HepG2 (cell line): ENCODE measurements around the gene ACTA2. TPM values are rescaled to one million over a fixed set of nuclear protein-coding genes. Genes with fewer than 3 reads are reported as not detected.

Source experiments
- ATAC-seq: fragments of 200-7000 bp; cut with Tn5 transposase; 3 replicates; pipeline ENCODE4 v1.9.1; 2020; ENCODE audit warnings: mild to moderate bottlenecking, moderate library complexity
- BruUV-seq: library from RNA; stranded (reverse); fragments of 400-500 nt; replicated peaks from 2 replicates; lab custom pipeline; 2021; lab: Mats Ljungman, UMichigan
- CTCF ChIA-PET: fragments of 300-600 bp; formaldehyde crosslinking; extraction: SDS; loops from one replicate; lab custom pipeline; 2021; ENCODE audit warnings: low total read pairs, inconsistent platforms, low intra/inter-chr PET ratio; lab: Yijun Ruan, JAX
- POLR2A ChIA-PET: fragments of 350-600 bp; sonication (Branson Sonifier 250); formaldehyde crosslinking; loops from one replicate; lab custom pipeline; 2020; ENCODE audit warnings: antibody characterized with exemption, inconsistent platforms; lab: Yijun Ruan, JAX
- DNase-seq: peaks from one replicate; pipeline ENCODE4 v3.0.0-alpha.2; 2015; ENCODE audit warnings: low spot score
- FAIRE-seq: peaks from 3 replicates; lab custom pipeline; 2011; peaks lifted over from hg19 to GRCh38; lab: Jason Lieb, UNC
- H2AFZ ChIP-seq: one replicate; pipeline ENCODE4 v1.6.1; 2011; ENCODE audit warnings: low read length, inconsistent platforms
- H3K27ac ChIP-seq: fragments of 300-600 bp; 3 replicates; pipeline ENCODE4 v1.8.0; 2011; ENCODE audit warnings: mixed run types, mild to moderate bottlenecking, mixed read lengths, low read length, inconsistent platforms; ENCODE audit not compliant: insufficient read depth; ENCODE audit errors: extremely low read length
- H3K27me3 ChIP-seq, 2 experiments: fragments of 200-600 bp in 1 of 2; 2 replicates in 1 of 2; 3 replicates in 1 of 2; pipeline versions ENCODE4 v1.6.0 to v1.8.0; 2011; ENCODE audit warnings: low read length in 2 of 2, mild to moderate bottlenecking in 2 of 2, moderate library complexity in 2 of 2, inconsistent platforms in 1 of 2; ENCODE audit not compliant: insufficient read depth in 2 of 2, control insufficient read depth in 1 of 2
- H3K36me3 ChIP-seq, 2 experiments: fragments of 200-600 bp in 1 of 2; replicated peaks in 1 of 2; 2 replicates in 1 of 2; 3 replicates in 1 of 2; pipeline versions ENCODE4 v1.5.1 to v1.8.0; 2011; ENCODE audit warnings: low read length in 2 of 2, inconsistent platforms in 1 of 2; ENCODE audit not compliant: insufficient read depth in 2 of 2, control insufficient read depth in 1 of 2
- H3K4me1 ChIP-seq: 2 replicates; pipeline ENCODE4 v1.5.1; 2012; ENCODE audit warnings: low read length, inconsistent platforms; ENCODE audit not compliant: insufficient read depth
- H3K4me2 ChIP-seq: 2 replicates; pipeline ENCODE4 v1.6.0; 2011; ENCODE audit warnings: low read depth, low read length, inconsistent platforms
- H3K4me3 ChIP-seq, 3 experiments: fragments of 200-600 bp in 1 of 3; sonication (generic), shearing (Covaris generic) in 1 of 3; replicated peaks in 1 of 3; 2 replicates each; pipeline ENCODE4 v1.5.1; 2011 to 2016; ENCODE audit warnings: low read length in 3 of 3, inconsistent platforms in 2 of 3, low read depth in 2 of 3, mild to moderate bottlenecking in 2 of 3, control low read depth in 1 of 3, mixed read lengths in 1 of 3; ENCODE audit not compliant: insufficient read depth in 1 of 3
- H3K79me2 ChIP-seq: one replicate; pipeline ENCODE4 v1.6.1; 2011; ENCODE audit warnings: low read length, inconsistent platforms; ENCODE audit not compliant: insufficient read depth
- H3K9ac ChIP-seq: 2 replicates; pipeline ENCODE4 v1.6.0; 2011; ENCODE audit warnings: mild to moderate bottlenecking, low read depth, low read length, inconsistent platforms; ENCODE audit not compliant: insufficient read depth
- H3K9me3 ChIP-seq: 2 replicates; pipeline ENCODE4 v1.5.1; 2012; ENCODE audit warnings: mild to moderate bottlenecking, low read length
- H4K20me1 ChIP-seq: 2 replicates; pipeline ENCODE4 v1.6.0; 2011; ENCODE audit warnings: inconsistent platforms, mild to moderate bottlenecking, low read length, moderate library complexity; ENCODE audit not compliant: insufficient read depth
- CHCHD3 ChIP-seq: sonication (generic); formaldehyde crosslinking; IDR thresholded peaks from 2 replicates; pipeline ENCODE4 v1.8.0; 2022; ENCODE audit warnings: mild to moderate bottlenecking, missing genetic modification reagents, moderate library complexity
- EP300 ChIP-seq, 3 experiments: sonication (generic) in 1 of 3; formaldehyde crosslinking in 1 of 3; IDR thresholded peaks; 2 replicates each; pipeline versions ENCODE4 v1.5.1 to v1.6.1; 2011 to 2020; ENCODE audit warnings: low read depth in 2 of 3, low read length in 2 of 3, borderline replicate concordance in 1 of 3, improper control_type of control experiment in 1 of 3, mild to moderate bottlenecking in 1 of 3, missing genetic modification reagents in 1 of 3, moderate library complexity in 1 of 3
- FOXJ3 ChIP-seq: sonication (generic); formaldehyde crosslinking; IDR thresholded peaks from 2 replicates; pipeline ENCODE4 v1.4.0; 2020; ENCODE audit warnings: missing genetic modification reagents, mild to moderate bottlenecking, borderline replicate concordance
- FOXK2 ChIP-seq: fragments of 450-650 bp; IDR thresholded peaks from 2 replicates; pipeline ENCODE4 v1.6.1; 2016
- IRF9 ChIP-seq: sonication (generic); formaldehyde crosslinking; IDR thresholded peaks from 2 replicates; pipeline ENCODE4 v1.8.0; 2022; ENCODE audit warnings: missing genetic modification reagents, mild to moderate bottlenecking, borderline replicate concordance
- JDP2 ChIP-seq: sonication (generic); formaldehyde crosslinking; IDR thresholded peaks from 2 replicates; pipeline ENCODE4 v1.8.1; 2022; ENCODE audit warnings: missing genetic modification reagents, borderline replicate concordance
- NFYB ChIP-seq: sonication (generic); formaldehyde crosslinking; IDR thresholded peaks from 2 replicates; pipeline ENCODE4 v1.4.0; 2020; ENCODE audit warnings: missing genetic modification reagents
- NFYC ChIP-seq: IDR thresholded peaks from 2 replicates; pipeline ENCODE4 v1.6.1; 2016; ENCODE audit warnings: missing genetic modification reagents, missing compliant biosample characterization
- POLR2G ChIP-seq: fragments of 200-400 bp; formaldehyde crosslinking; IDR thresholded peaks from 2 replicates; pipeline ENCODE4 v1.6.1; 2018; ENCODE audit warnings: mild to moderate bottlenecking, low read depth, low read length, moderate library complexity
- SP4 ChIP-seq: sonication (generic); formaldehyde crosslinking; IDR thresholded peaks from 2 replicates; pipeline ENCODE4 v1.8.1; 2023; ENCODE audit warnings: mild to moderate bottlenecking, missing genetic modification reagents
- ZNF124 ChIP-seq: sonication (generic); formaldehyde crosslinking; IDR thresholded peaks from 2 replicates; pipeline ENCODE4 v1.4.0; 2020; ENCODE audit warnings: missing genetic modification reagents
- ZNF260 ChIP-seq: sonication (generic); formaldehyde crosslinking; IDR thresholded peaks from 2 replicates; pipeline ENCODE4 v1.4.0; 2020; ENCODE audit warnings: missing genetic modification reagents, low read depth, mild to moderate bottlenecking, borderline replicate concordance
- ZNF282 ChIP-seq: fragments of 450-650 bp; IDR thresholded peaks from 2 replicates; pipeline ENCODE4 v1.6.1; 2018; ENCODE audit not compliant: partially characterized antibody
- ZNF432 ChIP-seq: sonication (generic); formaldehyde crosslinking; IDR thresholded peaks from 2 replicates; pipeline ENCODE4 v1.5.0; 2020; ENCODE audit warnings: missing genetic modification reagents, mild to moderate bottlenecking, borderline replicate concordance
- ZNF660 ChIP-seq: sonication (generic); formaldehyde crosslinking; IDR thresholded peaks from 2 replicates; pipeline ENCODE4 v1.5.1; 2020; ENCODE audit warnings: mild to moderate bottlenecking, low read depth, missing genetic modification reagents, borderline replicate concordance
- ZNF746 ChIP-seq: sonication (generic); formaldehyde crosslinking; IDR thresholded peaks from 2 replicates; pipeline ENCODE4 v1.8.0; 2022; ENCODE audit warnings: mild to moderate bottlenecking, missing genetic modification reagents
- WGBS: methylation state at CpG from one replicate; pipeline ENCODE4 v1.1.6; 2017; ENCODE audit warnings: low lambda C conversion rate; 5-methylcytosine and 5-hydroxymethylcytosine counted together
- in situ Hi-C: cut with HindIII; loops from 2 replicates; pipeline ENCODE4 v1.10.0; 2017; ENCODE audit warnings: low pct_unique_long_range_greater_than_20kb; ENCODE audit not compliant: extremely low pct_ligation_motif_present
- intact Hi-C: fragments of 100-400 bp; cut with micrococcal nuclease; formaldehyde crosslinking; loops from one replicate; pipeline ENCODE4 v1.10.0; 2022; ENCODE audit not compliant: unreplicated experiment
- polyA plus RNA-seq, 8 experiments: library from polyadenylated mRNA; depleted of rRNA in 3 of 8; stranded (reverse) in 7 of 8; unstranded in 1 of 8; fragments of >200 nt; fragmentation: Illumina TruSeq in 4 of 8; extraction: Trizol in 4 of 8; gene quantifications; 2 replicates each; pipeline versions ENCODE4 v1.2.1 to v1.2.3, GENCODE V29; 2011 to 2016; ENCODE audit warnings: low read depth in 4 of 8, missing spikeins in 1 of 8, mixed read lengths in 1 of 8; ENCODE audit not compliant: insufficient read depth in 1 of 8
- total RNA-seq, 5 experiments: library from RNA; depleted of rRNA; stranded (reverse); fragments of >200 nt; fragmentation: Illumina TruSeq; extraction: Trizol; gene quantifications; 2 replicates each; pipeline ENCODE4 v1.2.3, GENCODE V29; 2016; ENCODE audit warnings: low read depth in 1 of 5
- TF ChIP-seq, protein P1 (sequence below): IDR thresholded peaks from 2 replicates; pipeline ENCODE4 v1.6.1; 2016; ENCODE audit warnings: missing compliant biosample characterization, missing genetic modification reagents, borderline replicate concordance

Gene ACTA2
- total and polyA plus RNA-seq, 2 of the 13 experiments (the other 11 are each of a cell fraction or from before 2014, with no cell fraction given): 21.8 to 59.9 TPM

- H3K9me3 ChIP-seq: no peaks in the 10 kb centered on the region
- H2AFZ ChIP-seq: no peak overlapping the region
- H3K4me1 ChIP-seq: no peaks in the 10 kb centered on the region
- ChIA-PET POLR2A (no interaction called here), CTCF (no interaction called here)
- H3K27me3 ChIP-seq: no peaks in the 10 kb centered on the region
- no peak for FAIRE-seq
- H3K36me3 ChIP-seq: no peaks in the 10 kb centered on the region
- no peak overlapping the region for H3K9ac ChIP-seq
- no peak overlapping the region for H3K4me3 ChIP-seq
- no TSS peak for BruUV-seq
- no peak for DNase-seq
- H3K79me2 ChIP-seq: no peaks in the 10 kb centered on the region
- TF ChIP-seq, protein P1, sequence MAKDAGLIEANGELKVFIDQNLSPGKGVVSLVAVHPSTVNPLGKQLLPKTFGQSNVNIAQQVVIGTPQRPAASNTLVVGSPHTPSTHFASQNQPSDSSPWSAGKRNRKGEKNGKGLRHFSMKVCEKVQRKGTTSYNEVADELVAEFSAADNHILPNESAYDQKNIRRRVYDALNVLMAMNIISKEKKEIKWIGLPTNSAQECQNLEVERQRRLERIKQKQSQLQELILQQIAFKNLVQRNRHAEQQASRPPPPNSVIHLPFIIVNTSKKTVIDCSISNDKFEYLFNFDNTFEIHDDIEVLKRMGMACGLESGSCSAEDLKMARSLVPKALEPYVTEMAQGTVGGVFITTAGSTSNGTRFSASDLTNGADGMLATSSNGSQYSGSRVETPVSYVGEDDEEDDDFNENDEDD: no peak
- no peak for TF ChIP-seq CHCHD3
- TF ChIP-seq FOXK2: no peak
- no peak for TF ChIP-seq ZNF260 (CRISPR knock-in tag)
- no peak for TF ChIP-seq SP4
- no peak for TF ChIP-seq ZNF660
- TF ChIP-seq FOXJ3: no peak
- no peak for TF ChIP-seq ZNF746
- no peak for TF ChIP-seq ZNF432 (CRISPR knock-in tag)
- no peak for TF ChIP-seq IRF9 (CRISPR knock-in tag)
- no peak for TF ChIP-seq EP300 (IDR thresholded peaks at IDR 0.05; ENCODE audit: low read depth in 2 of 2, low read length in 2 of 2)
- TF ChIP-seq EP300 (CRISPR knock-in tag; IDR thresholded peaks at IDR 0.05; ENCODE audit: borderline replicate concordance): no peak
- no peak for TF ChIP-seq ZNF282
- TF ChIP-seq ZNF124 (CRISPR knock-in tag): no peak
- TF ChIP-seq POLR2G: no peak
- TF ChIP-seq NFYC (CRISPR knock-in tag): no peak
- TF ChIP-seq JDP2 (CRISPR knock-in tag): no peak
- no peak for TF ChIP-seq NFYB (CRISPR knock-in tag)
- WGBS: 51% methylated on average over 1 of the region's 1 CpG
- in situ Hi-C loops (no loop called here), intact Hi-C loops (no loop called here)
- no peak overlapping the region for H3K27ac ChIP-seq
- no peak for ATAC-seq
- no peaks in the 10 kb centered on the region for H4K20me1 ChIP-seq
- H3K4me2 ChIP-seq: no peak overlapping the region
Measured at GRCh38 chr10:88911116-88911515, 41.5 kb downstream of the ACTA2 start.
